Parathyroid adenoma (tissue), 2 donors: ENCODE data around the gene ECE1.
"Not testable (repeated sequence)": the region's sequence is repeated elsewhere in the genome, so short reads cannot be mapped to it uniquely, and the experiment has no call there.

Experiments used
- H2AFZ ChIP-seq: fragments of 300-600 bp; sonication (generic); one replicate; pipeline ENCODE4 v1.7.0; 2017; ENCODE audit warnings: antibody characterized with exemption, mild to moderate bottlenecking
- H3K27ac ChIP-seq: fragments of 300-600 bp; sonication (generic); one replicate; pipeline ENCODE4 v1.7.0; 2017
- H3K27me3 ChIP-seq: fragments of 300-600 bp; sonication (generic); one replicate; pipeline ENCODE4 v1.7.0; 2017; ENCODE audit warnings: low read length; ENCODE audit not compliant: control insufficient read depth, insufficient read depth
- H3K36me3 ChIP-seq: fragments of 300-600 bp; sonication (generic); one replicate; pipeline ENCODE4 v1.7.0; 2017; ENCODE audit warnings: low read length; ENCODE audit not compliant: control insufficient read depth, insufficient read depth
- H3K4me1 ChIP-seq: fragments of 300-600 bp; sonication (generic); one replicate; pipeline ENCODE4 v1.7.0; 2017; ENCODE audit warnings: control low read depth
- H3K4me2 ChIP-seq: fragments of 300-600 bp; sonication (generic); one replicate; pipeline ENCODE4 v1.7.0; 2017; ENCODE audit warnings: low read length
- H3K4me3 ChIP-seq: fragments of 300-600 bp; sonication (generic); one replicate; pipeline ENCODE4 v1.7.0; 2017; ENCODE audit warnings: low read depth, low read length
- H3K79me2 ChIP-seq: fragments of 300-600 bp; sonication (generic); one replicate; pipeline ENCODE4 v1.7.0; 2017; ENCODE audit warnings: control low read depth
- H3K9ac ChIP-seq: fragments of 300-600 bp; sonication (generic); one replicate; pipeline ENCODE4 v1.7.0; 2017; ENCODE audit warnings: mild to moderate bottlenecking
- H3K9me3 ChIP-seq: fragments of 300-600 bp; sonication (generic); one replicate; pipeline ENCODE4 v1.7.0; 2017; ENCODE audit warnings: low read length; ENCODE audit not compliant: control insufficient read depth
- CTCF ChIP-seq: fragments of 300-600 bp; sonication (generic); IDR thresholded peaks from one replicate; pipeline ENCODE4 v1.7.0; 2017; ENCODE audit warnings: antibody characterized with exemption, mild to moderate bottlenecking
- donor health status: primary hyperparathyroidism.

The ECE1 gene

GRCh38 chr1:21189421-21189820, 100.8 kb downstream of the ECE1 start:
- H3K27me3 ChIP-seq: no peaks in the 10 kb centered on the region
- no peaks in the 10 kb centered on the region for H3K9me3 ChIP-seq
- H3K27ac ChIP-seq: no peak overlapping the region
- H2AFZ ChIP-seq: no peak overlapping the region
- H3K4me3 ChIP-seq: no peak overlapping the region
- no peak for TF ChIP-seq CTCF
- H3K79me2 ChIP-seq: no peaks in the 10 kb centered on the region
- H3K9ac ChIP-seq: no peak overlapping the region
- H3K4me2 ChIP-seq: no peak overlapping the region
- H3K4me1 ChIP-seq: no peaks in the 10 kb centered on the region
- no peaks in the 10 kb centered on the region for H3K36me3 ChIP-seq

GRCh38 chr1:21188235-21188634, 102.0 kb downstream of the ECE1 start:
- no peak overlapping the region for H3K4me3 ChIP-seq
- no peak overlapping the region for H3K27ac ChIP-seq
- no peaks in the 10 kb centered on the region for H3K36me3 ChIP-seq
- H2AFZ ChIP-seq: no peak overlapping the region
- no peaks in the 10 kb centered on the region for H3K27me3 ChIP-seq
- H3K4me2 ChIP-seq: no peak overlapping the region
- no peaks in the 10 kb centered on the region for H3K4me1 ChIP-seq
- TF ChIP-seq CTCF: no peak
- no peak overlapping the region for H3K9ac ChIP-seq
- H3K9me3 ChIP-seq: no peaks in the 10 kb centered on the region
- no peaks in the 10 kb centered on the region for H3K79me2 ChIP-seq

- Histone ChIP-seq H3K27ac (no peak overlapping the region), H3K4me3 (no peak overlapping the region), H3K4me1 (no peaks in the 10 kb centered on the region), H3K27me3 (no peaks in the 10 kb centered on the region), H3K79me2 (no peaks in the 10 kb centered on the region), H3K36me3 (no peaks in the 10 kb centered on the region), H3K9ac (no peak overlapping the region), H3K4me2 (no peak overlapping the region), H3K9me3 (no peaks in the 10 kb centered on the region), H2AFZ (no peak overlapping the region)
- no peak for TF ChIP-seq CTCF
Measured at GRCh38 chr1:21185221-21185731, 105.0 kb downstream of the ECE1 start.

- H3K9me3 ChIP-seq: no peaks in the 10 kb centered on the region
- no peak overlapping the region for H2AFZ ChIP-seq
- no peak overlapping the region for H3K4me2 ChIP-seq
- no peaks in the 10 kb centered on the region for H3K4me1 ChIP-seq
- H3K79me2 ChIP-seq: no peaks in the 10 kb centered on the region
- H3K36me3 ChIP-seq: no peaks in the 10 kb centered on the region
- H3K4me3 ChIP-seq: no peak overlapping the region
- no peak overlapping the region for H3K9ac ChIP-seq
- H3K27me3 ChIP-seq: no peaks in the 10 kb centered on the region
- H3K27ac ChIP-seq: no peak overlapping the region
- TF ChIP-seq CTCF: no peak
Measured at GRCh38 chr1:21184276-21184675, 106.0 kb downstream of the ECE1 start.

- H3K4me1 ChIP-seq: no peaks in the 10 kb centered on the region
- no peak overlapping the region for H2AFZ ChIP-seq
- no peaks in the 10 kb centered on the region for H3K27me3 ChIP-seq
- H3K36me3 ChIP-seq: no peaks in the 10 kb centered on the region
- H3K4me3 ChIP-seq: no peak overlapping the region
- no peak overlapping the region for H3K9ac ChIP-seq
- H3K79me2 ChIP-seq: no peaks in the 10 kb centered on the region
- no peak overlapping the region for H3K27ac ChIP-seq
- TF ChIP-seq CTCF: no peak
- no peak overlapping the region for H3K4me2 ChIP-seq
- H3K9me3 ChIP-seq: no peaks in the 10 kb centered on the region
Measured at GRCh38 chr1:21182181-21182731, 108.0 kb downstream of the ECE1 start.

GRCh38 chr1:21178271-21178670, 112.0 kb downstream of the ECE1 start:
- not testable (repeated sequence) for H3K27ac ChIP-seq, H2AFZ ChIP-seq, H3K27me3 ChIP-seq

More at GRCh38 chr1:21178271-21178670, 112.0 kb downstream of the ECE1 start:
- not testable (repeated sequence) for H3K4me1 ChIP-seq, H3K4me3 ChIP-seq, H3K9me3 ChIP-seq, H3K4me2 ChIP-seq, H3K9ac ChIP-seq, H3K36me3 ChIP-seq, H3K79me2 ChIP-seq
